KOPT-K1 (cell line): ENCODE data around the gene TRAK1.

ENCODE experiments used
- H3K27ac ChIP-seq: fragments of 200-600 bp; sonication (generic); 2 replicates; pipeline ENCODE4 v1.5.1; 2016; ENCODE audit warnings: antibody characterized with exemption, mild to moderate bottlenecking, low read depth, low read length; ENCODE audit not compliant: poor library complexity, severe bottlenecking
- H3K36me3 ChIP-seq: fragments of 200-600 bp; sonication (generic); 2 replicates; pipeline ENCODE4 v1.5.1; 2017; ENCODE audit warnings: antibody characterized with exemption, mild to moderate bottlenecking, low read length, moderate library complexity; ENCODE audit not compliant: insufficient read depth
- H3K9me3 ChIP-seq: fragments of 200-600 bp; sonication (generic); 2 replicates; pipeline ENCODE4 v1.5.1; 2017; ENCODE audit warnings: antibody characterized with exemption, low read length, mild to moderate bottlenecking; ENCODE audit not compliant: insufficient read depth, poor library complexity, severe bottlenecking

Gene TRAK1

DNA sequence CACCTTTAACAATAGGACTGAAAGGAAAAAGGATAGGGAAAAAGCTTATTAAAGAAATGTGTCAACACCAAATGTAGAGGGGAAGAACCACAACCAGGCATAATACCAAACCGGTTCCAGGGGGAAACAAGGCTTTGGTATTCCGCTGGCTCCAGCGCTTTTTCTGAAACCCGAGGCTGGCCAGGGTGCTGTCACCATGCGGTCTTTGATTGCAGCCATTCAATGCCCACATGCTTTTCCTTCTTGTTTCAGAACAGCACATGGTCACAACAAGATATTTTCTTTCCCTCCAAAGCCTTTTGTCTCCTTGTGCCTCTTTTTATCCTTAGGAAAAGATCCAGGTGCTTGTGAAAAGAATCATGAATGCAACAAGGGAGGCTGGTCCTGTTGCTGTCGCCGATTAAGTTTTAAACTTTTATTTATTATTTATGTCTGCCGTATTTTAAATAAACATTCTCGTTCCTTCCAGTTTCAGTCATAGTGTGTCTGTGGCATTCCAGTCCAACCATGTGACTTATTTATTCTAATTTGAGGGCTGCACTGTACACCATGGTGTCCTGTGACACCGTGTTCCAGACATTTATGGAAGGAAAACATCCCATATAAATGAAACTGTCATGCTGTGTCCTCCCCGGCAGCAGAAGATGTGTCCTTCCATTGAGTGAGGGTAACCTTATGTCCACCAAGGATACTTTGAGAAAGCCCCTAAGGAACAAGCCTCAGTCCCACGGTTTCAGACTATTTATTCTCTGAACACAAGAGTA lies 133.7 kb downstream of the TRAK1 start:
- Histone ChIP-seq H3K27ac (no peak overlapping the region), H3K9me3 (no peaks in the 10 kb centered on the region), H3K36me3 (no peaks in the 10 kb centered on the region)

DNA sequence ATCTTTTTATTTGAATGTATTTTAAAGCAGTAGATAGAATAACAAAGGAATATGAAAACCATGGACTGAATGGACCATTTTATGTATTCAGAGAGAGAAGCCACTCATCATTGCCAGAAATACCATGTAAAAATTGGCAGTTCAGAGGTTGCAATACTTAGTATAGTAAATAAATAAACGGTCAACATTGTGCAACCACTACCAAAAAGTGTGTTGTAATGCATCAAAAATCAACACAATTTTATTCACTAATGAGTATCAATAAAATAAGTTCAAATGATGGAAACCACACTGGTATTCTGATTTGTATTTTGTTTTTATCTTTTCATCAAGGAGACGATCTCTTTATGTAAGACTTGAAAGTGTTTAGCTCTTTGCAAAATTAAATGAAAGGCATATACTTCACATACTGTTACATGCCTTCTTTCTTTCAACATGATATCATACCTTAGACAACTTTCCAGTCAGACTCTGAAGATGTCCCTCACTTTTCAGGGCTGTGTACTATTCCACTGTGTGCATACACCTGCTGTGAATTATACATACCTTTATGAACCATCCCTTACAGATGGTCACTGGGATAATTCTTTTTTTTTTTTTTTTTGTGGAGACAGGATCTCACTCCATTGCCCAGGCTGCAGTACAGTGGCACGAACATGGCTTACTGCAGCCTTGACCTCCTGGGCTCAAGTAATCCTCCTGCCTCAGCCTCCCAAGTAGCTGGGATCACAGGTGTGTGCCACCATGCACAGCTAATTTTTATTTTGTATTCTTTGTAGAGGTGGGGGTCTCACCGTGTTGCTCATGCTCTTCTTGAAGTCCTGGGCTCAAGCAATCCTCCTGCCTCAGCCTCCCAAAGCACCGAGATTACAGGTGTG lies 134.6 kb downstream of the TRAK1 start:
- Histone ChIP-seq H3K36me3 (no peaks in the 10 kb centered on the region), H3K27ac (no peak overlapping the region), H3K9me3 (no peaks in the 10 kb centered on the region)

DNA sequence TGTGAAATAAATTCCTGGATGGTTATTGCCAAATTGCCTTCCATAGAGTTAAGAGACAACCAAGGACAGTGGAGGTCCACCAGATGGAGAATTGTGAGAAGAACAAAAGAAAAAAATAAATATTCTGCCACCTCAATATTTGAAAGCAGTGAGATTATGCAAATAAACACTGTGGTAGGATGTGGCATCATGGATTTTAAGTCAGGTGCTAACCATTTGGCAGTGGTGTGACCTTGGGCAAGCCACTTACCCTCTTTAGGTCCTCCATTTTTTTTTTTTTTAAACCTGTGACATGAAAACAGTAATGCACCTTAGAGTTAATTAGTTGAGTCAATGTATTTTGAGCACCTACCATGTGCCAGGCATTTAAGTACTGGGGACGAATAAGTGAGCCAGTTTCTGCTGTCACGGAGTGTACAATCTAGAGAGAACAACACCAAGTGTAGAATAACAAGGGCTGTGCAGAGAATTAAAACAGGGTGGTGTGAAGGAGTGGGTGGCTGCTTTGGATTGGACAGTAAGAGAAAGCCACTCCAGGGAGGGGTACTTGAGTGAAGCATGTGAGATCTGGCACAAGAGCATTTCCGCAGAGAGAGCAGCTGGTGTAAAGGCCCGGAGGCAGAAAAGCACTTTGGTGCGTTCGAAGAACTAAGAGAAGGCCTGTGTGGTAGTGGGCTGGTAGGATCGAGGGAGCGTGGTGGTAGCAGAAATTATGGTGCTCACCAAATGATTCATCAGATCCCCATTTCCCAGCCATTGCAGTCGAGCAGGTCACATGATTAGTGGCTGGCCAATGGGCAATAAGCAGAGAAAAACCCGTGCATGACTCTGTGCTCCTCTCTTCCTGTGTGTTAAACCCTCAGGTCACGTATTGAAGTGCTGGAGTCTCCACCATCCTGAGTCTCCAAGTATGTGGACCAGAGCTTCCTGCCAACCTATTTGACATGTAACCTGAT lies 135.6 kb downstream of the TRAK1 start:
- H3K27ac ChIP-seq: no peak overlapping the region
- no peaks in the 10 kb centered on the region for H3K9me3 ChIP-seq
- H3K36me3 ChIP-seq: no peaks in the 10 kb centered on the region

DNA sequence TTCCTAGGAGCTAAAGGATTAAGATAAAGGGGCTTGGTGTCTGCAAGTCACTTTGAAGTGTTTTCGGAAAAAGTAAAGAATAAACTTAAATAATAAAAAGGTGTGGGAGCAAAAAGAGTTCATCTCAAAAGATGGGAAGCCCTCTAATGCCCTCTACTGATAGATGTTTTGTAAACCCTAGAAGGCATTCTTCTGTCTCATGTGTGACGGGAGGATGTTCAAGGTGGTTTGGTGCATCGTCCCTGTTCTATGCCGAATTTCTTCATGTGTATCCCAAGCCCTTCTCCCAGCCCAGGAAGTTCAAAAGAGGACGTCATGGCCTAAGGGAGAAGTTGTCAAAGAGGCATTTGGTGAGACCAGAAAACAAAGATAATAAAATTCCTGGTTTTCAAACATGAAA lies 137.6 kb downstream of the TRAK1 start:
- Histone ChIP-seq H3K9me3 (no peaks in the 10 kb centered on the region), H3K27ac (no peak overlapping the region), H3K36me3 (no peaks in the 10 kb centered on the region)

DNA sequence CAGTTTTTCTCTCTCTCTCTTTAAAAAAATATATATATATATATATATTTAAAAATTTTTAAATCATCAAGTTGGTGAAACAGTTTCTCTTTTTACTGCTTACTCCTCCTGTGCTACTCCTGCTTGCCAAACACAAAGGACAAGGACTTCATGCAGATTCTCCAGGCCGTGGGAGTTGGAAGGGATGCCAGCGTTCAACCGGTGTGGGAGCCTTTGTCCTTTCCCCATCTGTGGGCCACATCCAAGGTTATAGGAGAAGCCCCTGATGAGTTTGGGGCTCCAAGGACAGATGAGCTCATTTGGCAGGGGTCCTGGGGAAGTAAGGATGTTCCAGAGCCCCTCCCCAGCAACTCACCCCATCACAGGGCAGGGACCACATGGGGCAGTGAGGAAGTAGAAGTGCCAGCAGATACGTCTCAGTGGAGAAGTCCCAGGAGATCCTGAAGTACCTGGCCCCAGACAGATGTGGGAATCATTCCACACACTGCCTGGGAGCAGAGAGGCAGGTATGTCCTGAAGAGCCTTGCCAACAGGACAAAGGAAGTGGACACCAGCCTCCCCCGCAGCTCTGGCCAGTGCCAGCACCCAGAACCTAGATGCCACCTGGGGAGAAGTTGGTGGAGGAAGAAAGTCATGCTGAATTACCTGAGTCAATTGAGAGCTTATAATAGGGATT lies 138.2 kb downstream of the TRAK1 start:
- H3K9me3 ChIP-seq: no peaks in the 10 kb centered on the region
- H3K36me3 ChIP-seq: no peaks in the 10 kb centered on the region
- H3K27ac ChIP-seq: no peak overlapping the region

DNA sequence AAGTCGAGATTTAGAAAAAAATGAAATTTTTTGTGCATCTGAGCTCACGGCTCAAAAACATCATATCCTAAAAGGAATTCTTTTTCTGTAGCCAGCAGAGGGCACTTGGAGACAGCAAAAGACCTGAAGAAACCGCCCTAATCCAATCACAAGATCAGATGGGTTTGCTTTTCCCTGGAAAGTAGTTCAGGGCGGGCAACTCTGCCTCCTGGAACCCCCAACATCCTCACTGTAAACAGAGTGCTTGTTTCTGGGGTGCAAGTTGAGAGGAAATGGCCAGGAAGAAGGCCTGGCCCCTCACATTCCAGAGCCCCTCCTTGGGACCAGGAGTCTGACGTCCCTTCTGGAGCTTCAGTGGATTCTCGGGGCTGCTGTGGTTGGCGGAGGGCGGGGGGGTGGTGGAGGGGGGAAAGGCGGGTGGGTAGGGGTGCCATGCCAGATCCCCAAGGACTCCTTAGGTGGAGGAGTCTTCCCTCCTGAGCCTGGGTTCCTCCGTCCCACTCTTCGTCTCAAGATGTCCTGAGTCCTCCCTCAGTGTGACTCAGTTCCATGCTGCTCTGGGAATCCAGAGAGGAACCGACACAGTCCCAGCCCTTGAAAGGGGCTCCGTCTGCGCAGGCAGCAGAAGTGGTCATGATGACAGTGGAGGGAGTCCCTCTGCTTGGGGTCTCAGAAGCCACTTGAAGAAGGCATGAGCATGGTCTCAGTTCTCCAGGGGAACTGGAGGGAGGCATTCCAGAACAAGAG lies 139.0 kb downstream of the TRAK1 start:
- H3K27ac ChIP-seq: no peak overlapping the region
- H3K36me3 ChIP-seq: no peaks in the 10 kb centered on the region
- peaks cover 2% of the 10 kb centered on the region for H3K9me3 ChIP-seq

DNA sequence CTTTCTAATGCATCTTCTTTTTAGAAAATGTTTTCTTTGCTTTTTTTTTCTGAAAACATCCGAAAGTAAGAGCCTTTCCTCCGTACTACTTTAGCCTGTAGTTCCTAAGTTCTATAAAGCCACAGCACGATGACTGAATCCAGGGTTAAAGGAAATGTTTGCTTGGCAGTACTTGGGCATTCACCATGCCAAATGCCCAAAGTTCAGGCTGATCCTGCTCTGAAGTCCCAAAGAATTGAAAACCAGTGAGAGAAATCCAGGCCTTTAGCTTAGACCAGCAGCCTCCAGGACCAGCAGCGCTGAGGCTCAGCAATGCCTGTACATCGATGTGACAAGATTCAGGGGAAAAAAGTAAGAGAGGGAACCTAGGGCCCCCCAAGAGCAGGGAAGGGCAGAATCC lies 139.7 kb downstream of the TRAK1 start:
- Histone ChIP-seq H3K27ac (no peak overlapping the region), H3K9me3 (peaks cover 6% of the 10 kb centered on the region), H3K36me3 (no peaks in the 10 kb centered on the region)

DNA sequence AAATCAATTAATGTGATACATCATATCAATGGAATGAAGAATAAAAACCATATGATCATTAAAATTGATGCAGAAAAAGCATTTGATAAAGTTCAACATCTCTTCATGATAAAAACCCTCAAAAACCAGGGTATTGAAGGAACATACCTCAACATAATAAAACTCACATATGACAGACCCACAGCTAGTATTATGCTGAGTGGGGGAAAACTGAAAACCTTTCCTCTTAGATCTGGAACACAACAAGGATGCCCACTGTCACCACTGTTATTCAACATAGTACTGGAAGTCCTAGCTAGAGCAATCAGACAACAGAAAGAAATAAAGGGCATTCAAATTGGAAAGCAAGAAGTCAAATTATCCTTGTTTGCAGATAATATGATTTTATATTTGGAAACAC lies 144.4 kb downstream of the TRAK1 start:
- Histone ChIP-seq H3K36me3 (no peaks in the 10 kb centered on the region), H3K27ac (no peak overlapping the region), H3K9me3 (peaks cover 17% of the 10 kb centered on the region)

DNA sequence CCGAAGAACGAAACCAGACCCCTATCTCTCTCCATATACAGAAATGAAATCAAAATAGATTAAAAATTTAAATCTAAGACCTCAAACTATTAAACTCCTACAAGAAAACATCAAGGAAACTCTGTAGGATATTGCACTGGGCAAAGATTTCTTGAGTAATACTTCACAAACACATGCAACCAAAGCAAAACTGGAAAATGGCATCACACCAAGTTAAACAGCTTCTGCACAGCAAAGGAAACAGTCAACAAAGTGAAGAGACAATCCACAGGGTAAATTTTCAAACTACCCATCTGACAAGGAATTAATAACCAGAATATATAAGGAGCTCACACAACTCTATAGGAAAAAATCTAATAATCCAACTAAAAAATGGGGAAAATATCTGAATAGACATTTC lies 145.5 kb downstream of the TRAK1 start:
- Histone ChIP-seq H3K27ac (no peak overlapping the region), H3K9me3 (peaks cover 17% of the 10 kb centered on the region), H3K36me3 (no peaks in the 10 kb centered on the region)

DNA sequence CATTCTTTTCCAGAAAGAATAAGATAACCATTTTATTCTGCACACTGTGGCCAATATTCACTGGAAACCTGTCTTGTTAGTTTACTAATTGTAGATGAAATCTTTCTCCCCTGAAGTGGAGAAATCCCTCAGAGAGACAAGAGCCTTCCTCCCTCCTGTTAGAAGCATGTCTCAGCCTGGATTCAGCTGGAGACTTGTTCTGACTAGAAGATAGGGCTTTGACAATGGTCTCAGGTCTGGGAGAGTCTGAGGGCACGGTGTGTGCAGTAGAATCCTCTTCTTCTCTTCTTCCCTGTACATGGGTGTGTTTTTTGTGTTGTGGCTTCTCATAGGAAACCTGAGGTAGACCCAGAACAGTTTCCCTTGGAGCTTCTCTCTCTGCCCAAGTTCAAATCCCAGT lies 154.9 kb downstream of the TRAK1 start:
- Histone ChIP-seq H3K27ac (no peak overlapping the region), H3K36me3 (no peaks in the 10 kb centered on the region), H3K9me3 (no peaks in the 10 kb centered on the region)

DNA sequence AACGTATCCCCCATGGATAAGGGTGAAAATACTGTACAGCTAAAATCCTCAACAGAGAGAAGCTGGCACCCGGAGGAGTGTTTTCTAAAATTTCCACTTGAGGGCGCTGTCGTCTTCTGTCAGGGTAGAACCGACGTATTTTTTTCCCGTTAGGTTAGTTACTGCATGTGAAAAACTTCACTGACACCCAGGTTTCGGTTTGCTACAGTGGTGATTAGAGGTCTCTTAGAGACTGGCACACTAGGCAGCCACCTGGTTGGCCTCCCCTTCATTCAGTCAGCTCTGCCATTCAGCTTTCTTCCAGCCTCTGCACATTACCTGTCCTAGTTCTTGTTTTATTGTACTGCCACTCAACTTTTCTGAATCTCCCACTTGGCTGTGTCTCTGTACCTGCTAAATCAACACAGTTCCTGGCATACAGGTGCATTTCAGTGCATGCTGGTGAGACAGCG lies 156.4 kb downstream of the TRAK1 start:
- Histone ChIP-seq H3K9me3 (no peaks in the 10 kb centered on the region), H3K27ac (no peak overlapping the region), H3K36me3 (no peaks in the 10 kb centered on the region)

DNA sequence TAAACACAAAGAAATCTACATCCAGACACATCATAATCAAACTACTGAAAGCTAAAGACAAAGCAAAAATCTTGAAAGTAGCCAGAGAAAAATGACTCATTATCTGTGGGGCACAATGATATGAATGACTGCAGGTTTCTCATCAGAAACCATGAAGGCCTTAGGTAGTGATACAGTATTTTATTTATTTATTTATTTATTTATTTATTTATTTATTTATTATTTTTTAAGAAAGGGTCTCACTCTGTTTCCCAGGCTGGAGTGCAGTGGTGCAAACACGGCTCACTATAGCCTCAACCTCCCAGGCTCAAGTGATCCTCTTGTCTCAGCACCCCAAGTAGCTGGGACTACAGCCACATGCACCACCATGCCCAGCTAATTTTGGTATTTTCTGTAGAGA lies 159.6 kb downstream of the TRAK1 start:
- Histone ChIP-seq H3K36me3 (no peaks in the 10 kb centered on the region), H3K9me3 (no peaks in the 10 kb centered on the region), H3K27ac (no peak overlapping the region)

DNA sequence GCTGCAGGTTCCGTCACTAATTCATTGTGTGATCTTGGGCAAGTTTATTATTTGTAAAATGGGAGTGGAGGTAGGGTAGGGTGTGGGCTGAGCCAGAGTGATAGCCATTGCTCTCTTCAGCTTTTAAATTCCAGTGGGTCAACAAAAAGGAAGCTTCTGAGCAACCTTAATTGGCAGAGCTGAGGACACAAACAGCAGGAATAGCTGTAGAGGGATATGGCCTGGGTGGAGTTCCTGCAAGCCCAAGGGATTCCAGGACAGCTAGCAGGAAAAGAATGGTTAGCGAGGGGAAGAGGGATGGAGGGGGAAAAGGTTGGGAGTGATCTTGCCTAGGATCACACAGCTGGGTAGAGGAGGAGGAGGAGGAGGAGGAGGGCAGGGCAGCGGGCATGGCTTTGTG lies 163.4 kb downstream of the TRAK1 start:
- no peaks in the 10 kb centered on the region for H3K9me3 ChIP-seq
- H3K27ac ChIP-seq: no peak overlapping the region
- H3K36me3 ChIP-seq: no peaks in the 10 kb centered on the region
